K562 (cell line): ENCODE measurements around the gene SIRT7. TPM values are rescaled to one million over a fixed set of nuclear protein-coding genes. Genes with fewer than 3 reads are reported as not detected.
A peak's percentile ranks its signal among the peaks of the same experiment; 100 is the strongest.

Source experiments
- ATAC-seq: fragments of 200-7000 bp; cut with Tn5 transposase; 3 replicates; pipeline ENCODE4 v1.9.1; 2020; ENCODE audit warnings: moderate library complexity
- BruUV-seq: library from RNA; stranded (reverse); fragments of 400-500 nt; replicated peaks from 2 replicates; lab custom pipeline; 2021; lab: Mats Ljungman, UMichigan
- CTCF ChIA-PET: fragments of 300-600 bp; formaldehyde crosslinking; extraction: SDS; loops from one replicate; lab custom pipeline; 2021; ENCODE audit warnings: low intra/inter-chr PET ratio; lab: Yijun Ruan, JAX
- POLR2A ChIA-PET: fragments of 300-600, 350-650 bp; sonication (Branson Sonifier 250); formaldehyde crosslinking; extraction: SDS; loops from one replicate; lab custom pipeline; 2021; ENCODE audit warnings: antibody characterized with exemption, inconsistent platforms; lab: Yijun Ruan, JAX
- DNase-seq, 4 experiments: peaks; one replicate each; pipeline versions ENCODE4 v3.0.0 to v3.0.0-alpha.2; 2011 to 2018; ENCODE audit warnings: low spot score in 3 of 4, mixed read lengths in 3 of 4; ENCODE audit errors: extremely low read depth in 1 of 4
- FAIRE-seq: peaks from 2 replicates; lab custom pipeline; 2011; peaks lifted over from hg19 to GRCh38; lab: Jason Lieb, UNC
- H2AFZ ChIP-seq: 2 replicates; pipeline ENCODE4 v1.6.0; 2011; ENCODE audit warnings: low read depth, low read length, control low read depth, inconsistent platforms
- H3K27ac ChIP-seq: fragments of 200-600 bp; 3 replicates; pipeline ENCODE4 v1.8.0; 2011; ENCODE audit warnings: low read depth, mild to moderate bottlenecking, control low read depth, inconsistent platforms, low read length, moderate library complexity, mixed read lengths; ENCODE audit errors: extremely low read depth
- H3K27me3 ChIP-seq, 2 experiments: fragments of 300-600 bp in 1 of 2; 2 replicates in 1 of 2; 3 replicates in 1 of 2; pipeline versions ENCODE4 v1.6.0 to v1.8.0; 2011; ENCODE audit warnings: inconsistent platforms in 2 of 2, low read length in 2 of 2, mild to moderate bottlenecking in 1 of 2, mixed read lengths in 1 of 2, moderate library complexity in 1 of 2; ENCODE audit not compliant: control insufficient read depth in 2 of 2, insufficient read depth in 2 of 2
- H3K36me3 ChIP-seq: fragments of 300-600 bp; 3 replicates; pipeline ENCODE4 v1.8.0; 2011; ENCODE audit warnings: mild to moderate bottlenecking, low read length, inconsistent platforms; ENCODE audit not compliant: control insufficient read depth, insufficient read depth
- H3K4me1 ChIP-seq, 2 experiments: fragments of 200-600 bp in 1 of 2; replicated peaks in 1 of 2; 2 replicates in 1 of 2; 3 replicates in 1 of 2; pipeline versions ENCODE4 v1.5.1 to v1.8.0; 2011; ENCODE audit warnings: inconsistent platforms in 2 of 2, low read length in 2 of 2, mild to moderate bottlenecking in 1 of 2, mixed read lengths in 1 of 2, moderate library complexity in 1 of 2; ENCODE audit not compliant: control insufficient read depth in 2 of 2, insufficient read depth in 2 of 2
- H3K4me2 ChIP-seq: 2 replicates; pipeline ENCODE4 v1.6.1; 2011; ENCODE audit warnings: low read length, control low read depth, inconsistent platforms, mixed read lengths; ENCODE audit not compliant: insufficient read depth
- H3K4me3 ChIP-seq: fragments of 200-600 bp; sonication (generic), shearing (Covaris generic); 2 replicates; pipeline ENCODE4 v1.5.1; 2016; ENCODE audit warnings: control low read depth, inconsistent platforms
- H3K79me2 ChIP-seq: fragments of 200-600 bp; 3 replicates; pipeline ENCODE4 v1.8.0; 2011; ENCODE audit warnings: low read length, inconsistent platforms; ENCODE audit not compliant: control insufficient read depth, insufficient read depth
- H3K9ac ChIP-seq, 2 experiments: 2 replicates each; pipeline versions ENCODE4 v1.6.0 to v1.6.1; 2011; ENCODE audit warnings: low read depth in 2 of 2, low read length in 2 of 2, control low read depth in 1 of 2, inconsistent platforms in 1 of 2, mild to moderate bottlenecking in 1 of 2, mixed read lengths in 1 of 2; ENCODE audit not compliant: insufficient read depth in 1 of 2
- H3K9me1 ChIP-seq: one replicate; pipeline ENCODE4 v1.6.0; 2011; ENCODE audit warnings: inconsistent platforms, mild to moderate bottlenecking, low read length, moderate library complexity; ENCODE audit not compliant: control insufficient read depth, insufficient read depth
- H3K9me3 ChIP-seq: replicated peaks from 2 replicates; pipeline ENCODE4 v1.5.1; 2011; ENCODE audit warnings: low read depth, low read length, inconsistent platforms; ENCODE audit not compliant: control insufficient read depth, insufficient read depth
- H4K20me1 ChIP-seq: replicated peaks from 2 replicates; pipeline ENCODE4 v1.6.1; 2011; ENCODE audit warnings: low read length, inconsistent platforms, mixed read lengths; ENCODE audit not compliant: control insufficient read depth, insufficient read depth
- ATF2 ChIP-seq: sonication (generic); formaldehyde crosslinking; IDR thresholded peaks from 2 replicates; pipeline ENCODE4 v1.8.1; 2022; ENCODE audit warnings: missing genetic modification reagents
- ATF3 ChIP-seq, 2 experiments: fragments of 450-650 bp in 1 of 2; sonication (generic) in 1 of 2; formaldehyde crosslinking in 1 of 2; IDR thresholded peaks in 1 of 2; conservative IDR thresholded peaks in 1 of 2; 2 replicates each; pipeline versions ENCODE4 v1.6.1 to v1.8.1; 2016 to 2023; ENCODE audit warnings: mild to moderate bottlenecking in 2 of 2, moderate library complexity in 2 of 2, inconsistent platforms in 1 of 2, missing genetic modification reagents in 1 of 2
- ATF7 ChIP-seq: fragments of 450-650 bp; IDR thresholded peaks from 2 replicates; pipeline ENCODE4 v1.7.1; 2014; ENCODE audit warnings: mild to moderate bottlenecking, moderate library complexity
- JUND ChIP-seq, 2 experiments: IDR thresholded peaks; 2 replicates in 1 of 2; 3 replicates in 1 of 2; pipeline ENCODE4 v1.6.1; 2011; ENCODE audit warnings: borderline replicate concordance in 2 of 2, low read depth in 2 of 2, low read length in 2 of 2, improper control_type of control experiment in 1 of 2, missing biosample characterization in 1 of 2, missing genetic modification characterization in 1 of 2, missing genetic modification reagents in 1 of 2
- MNT ChIP-seq, 2 experiments: fragments of 450-650 bp; conservative IDR thresholded peaks; 2 replicates each; pipeline ENCODE4 v1.6.1; 2017; ENCODE audit warnings: mild to moderate bottlenecking in 2 of 2, moderate library complexity in 2 of 2
- ZNF263 ChIP-seq: sonication (generic); formaldehyde crosslinking; IDR thresholded peaks from 2 replicates; pipeline ENCODE4 v1.8.0; 2022; ENCODE audit warnings: mild to moderate bottlenecking, missing genetic modification reagents, borderline replicate concordance
- WGBS: fragments of 100-300 bp; shearing (Covaris generic); methylation state at CpG from one replicate; pipeline ENCODE4 v1.1.6; 2016; ENCODE audit warnings: low coverage, mixed read lengths; ENCODE audit not compliant: insufficient coverage; ENCODE audit errors: missing lambda C conversion rate; 5-methylcytosine and 5-hydroxymethylcytosine counted together
- in situ Hi-C: fragments of 300-500 bp; cut with MboI; formaldehyde crosslinking; loops from 4 replicates; pipeline ENCODE4 v1.15.0; 2018; ENCODE audit warnings: inconsistent platforms, mixed read lengths
- intact Hi-C: fragments of 100-400 bp; cut with micrococcal nuclease; formaldehyde crosslinking; loops from 2 replicates; pipeline ENCODE4 v1.14.2; 2022
- polyA plus RNA-seq, 8 experiments: library from polyadenylated mRNA; depleted of rRNA in 4 of 8; stranded (reverse) in 5 of 8; unstranded in 3 of 8; fragments of >200 nt; fragmentation: Nextera tagmentation in 2 of 8; fragmentation: Illumina TruSeq in 1 of 8; extraction: Ambion mirVana in 2 of 8; extraction: Trizol in 1 of 8; gene quantifications; 2 replicates each; pipeline versions ENCODE4 v1.2.1 to v1.2.3, GENCODE V29; 2011 to 2014; ENCODE audit warnings: inconsistent platforms in 1 of 8, missing spikeins in 1 of 8
- total RNA-seq, 7 experiments: library from RNA; depleted of rRNA in 6 of 7; stranded (reverse); fragments of >200 nt in 6 of 7; fragmentation: Illumina TruSeq in 2 of 7; extraction: Trizol in 2 of 7; gene quantifications; 2 replicates each; pipeline versions ENCODE4 v1.2.1 to v1.2.3, GENCODE V29; 2011 to 2021; ENCODE audit warnings: low replicate concordance in 1 of 7

The SIRT7 gene
- total and polyA plus RNA-seq, 9 of the 15 experiments (the other 6 are each of a cell fraction or from before 2014, with no cell fraction given): 1.6 to 54.8 (median 20.3) TPM

GRCh38 chr17:81913394-81914102 is 4.4 kb downstream of the SIRT7 start:
- Histone ChIP-seq H3K79me2 (peaks cover 52% of the 10 kb centered on the region), H3K4me1 (peaks cover 41 to 90% of the 10 kb centered on the region in 2 experiments), H3K27ac (peak overlapping the region; percentile 8; the same call in 1 of the 3 replicates), H3K9me3 (no peaks in the 10 kb centered on the region), H3K4me3 (no peak overlapping the region), H3K27me3 (no peaks in the 10 kb centered on the region), H3K36me3 (peaks cover 66% of the 10 kb centered on the region; the same call in 2 of the 3 replicates), H3K9me1 (peaks cover 6% of the 10 kb centered on the region), H4K20me1 (peaks cover 14% of the 10 kb centered on the region), H2AFZ (no peak overlapping the region), H3K9ac (peak overlapping the region in 1 of 2 experiments; percentile 66; a peak in 1 of 4 replicates), H3K4me2 (no peak overlapping the region)
- ChIA-PET CTCF (no interaction called here), POLR2A (interaction anchor here (0.6 to 5.4 kb wide), 8 partner anchors 10 to 258 kb away, joined by 3 to 46 read pairs (median 5); partner anchors contain the start of genes MAFG and PDE6G)
- FAIRE-seq (no peak), ATAC-seq (no peak), DNase-seq (no peak)
- in situ Hi-C loops: no loop called here
- intact Hi-C loops: no loop called here
- BruUV-seq: no TSS peak
- WGBS: 89% methylated on average over 31 of the region's 31 CpGs
- TF ChIP-seq ZNF263 (CRISPR knock-in tag) (peak; percentile 77), ATF7 (peak; percentile 78), ATF3 (IDR thresholded peaks at IDR 0.05) (peak; percentile 92), ATF3 (CRISPR knock-in tag; conservative IDR thresholded peaks at IDR 0.05) (no peak), JUND (IDR thresholded peaks at IDR 0.05; ENCODE audit: borderline replicate concordance, low read depth, low read length) (peak; percentile 67), JUND (tag; IDR thresholded peaks at IDR 0.05; ENCODE audit: borderline replicate concordance, low read depth, low read length) (no peak; the same call in 2 of the 3 replicates), MNT (conservative IDR thresholded peaks at IDR 0.05) (no peak), ATF2 (CRISPR knock-in tag) (0 out of 2 replicates have a peak, but pooled peaks have one; percentile 40)
